C4-2B (cell line): ENCODE data around the gene TPTE2.

Experiments
- H3K27ac ChIP-seq: fragments of 450-650 bp; 2 replicates; pipeline ENCODE4 v1.5.1; 2017
- CTCF ChIP-seq: fragments of 450-650 bp; conservative IDR thresholded peaks from 2 replicates; pipeline ENCODE4 v1.5.1; 2017; ENCODE audit warnings: mild to moderate bottlenecking
- ZFX ChIP-seq: fragments of 450-650 bp; IDR thresholded peaks from 2 replicates; pipeline ENCODE4 v1.6.1; 2017

Gene TPTE2

GRCh38 chr13:19597523-19597922 is 36.2 kb upstream of the TPTE2 start:
- H3K27ac ChIP-seq, result no peak overlapping the region
- TF ChIP-seq CTCF, result no peak
- TF ChIP-seq ZFX, result no peak

GRCh38 chr13:19596960-19597361 is 35.6 kb upstream of the TPTE2 start:
- H3K27ac ChIP-seq, result no peak overlapping the region
- no peak for TF ChIP-seq CTCF
- TF ChIP-seq ZFX, result no peak

- H3K27ac ChIP-seq, result no peak overlapping the region
These were observed 34.8 kb upstream of the TPTE2 start for GRCh38 chr13:19596086-19596485.

GRCh38 chr13:19592657-19593180 is 31.4 kb upstream of the TPTE2 start:
- TF ChIP-seq ZFX (no peak), CTCF (no peak)
- no peak overlapping the region for H3K27ac ChIP-seq

More at GRCh38 chr13:19596086-19596485, 34.8 kb upstream of the TPTE2 start:
- no peak for TF ChIP-seq CTCF
- no peak for TF ChIP-seq ZFX

- TF ChIP-seq ZFX (no peak), CTCF (no peak)
- no peak overlapping the region for H3K27ac ChIP-seq
These were observed 30.5 kb upstream of the TPTE2 start for GRCh38 chr13:19591864-19592263.

GRCh38 chr13:19590423-19590822 is 29.1 kb upstream of the TPTE2 start:
- TF ChIP-seq CTCF (no peak), ZFX (no peak)
- H3K27ac ChIP-seq, result no peak overlapping the region

GRCh38 chr13:19589312-19589711 is 28.0 kb upstream of the TPTE2 start:
- H3K27ac ChIP-seq, result no peak overlapping the region
- TF ChIP-seq ZFX, result no peak
- TF ChIP-seq CTCF, result no peak
